ENCODE results near the gene LIFR. TPM values are rescaled to one million over a fixed set of nuclear protein-coding genes. Genes with fewer than 3 reads are reported as not detected.

Gene LIFR
- total RNA-seq, 1 donor from 2014 or later = 110 TPM

DNA sequence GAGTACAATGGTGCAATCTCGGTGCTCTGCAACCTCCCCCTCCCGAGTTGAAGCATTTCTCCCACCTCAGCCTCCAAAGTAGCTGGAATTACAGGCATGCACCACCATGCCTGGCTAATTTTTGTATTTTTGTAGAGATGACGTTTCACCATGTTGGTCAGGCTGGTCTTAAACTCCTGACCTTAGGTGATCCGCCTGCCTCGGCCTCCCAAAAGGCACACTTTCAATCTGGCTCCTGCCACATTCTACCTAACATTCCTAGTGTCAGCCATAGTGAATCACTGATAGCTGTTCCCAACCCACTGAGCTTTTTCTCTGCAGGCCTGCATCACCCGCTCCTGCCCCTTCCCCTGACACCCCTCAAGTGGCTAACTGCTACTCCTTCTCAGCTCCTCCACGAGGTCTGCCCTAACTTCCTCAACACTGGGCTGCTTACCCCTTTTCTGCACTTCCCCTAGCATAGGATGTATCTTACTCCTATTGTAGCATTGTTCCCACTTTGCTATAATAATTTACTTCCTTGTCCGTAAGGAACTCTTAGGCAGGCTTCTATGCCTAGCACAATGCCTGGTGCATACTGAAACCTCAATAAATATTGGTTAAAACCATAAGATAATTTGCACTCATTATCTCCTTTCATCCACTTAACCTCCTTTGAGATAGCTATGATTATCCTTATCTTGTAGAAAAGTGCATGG is 42.0 kb upstream of the LIFR start:
- intact Hi-C loops (cut with DNase I) = no loop called here
- Histone ChIP-seq H3K27me3 (ENCODE audit: low read depth) (no peaks in the 10 kb centered on the region), H3K9me3 (no peaks in the 10 kb centered on the region), H3K4me3 (no peak overlapping the region), H3K4me1 (peaks cover 22% of the 10 kb centered on the region), H3K36me3 (no peaks in the 10 kb centered on the region), H3K27ac (no peak overlapping the region)
- TF ChIP-seq, protein P1, sequence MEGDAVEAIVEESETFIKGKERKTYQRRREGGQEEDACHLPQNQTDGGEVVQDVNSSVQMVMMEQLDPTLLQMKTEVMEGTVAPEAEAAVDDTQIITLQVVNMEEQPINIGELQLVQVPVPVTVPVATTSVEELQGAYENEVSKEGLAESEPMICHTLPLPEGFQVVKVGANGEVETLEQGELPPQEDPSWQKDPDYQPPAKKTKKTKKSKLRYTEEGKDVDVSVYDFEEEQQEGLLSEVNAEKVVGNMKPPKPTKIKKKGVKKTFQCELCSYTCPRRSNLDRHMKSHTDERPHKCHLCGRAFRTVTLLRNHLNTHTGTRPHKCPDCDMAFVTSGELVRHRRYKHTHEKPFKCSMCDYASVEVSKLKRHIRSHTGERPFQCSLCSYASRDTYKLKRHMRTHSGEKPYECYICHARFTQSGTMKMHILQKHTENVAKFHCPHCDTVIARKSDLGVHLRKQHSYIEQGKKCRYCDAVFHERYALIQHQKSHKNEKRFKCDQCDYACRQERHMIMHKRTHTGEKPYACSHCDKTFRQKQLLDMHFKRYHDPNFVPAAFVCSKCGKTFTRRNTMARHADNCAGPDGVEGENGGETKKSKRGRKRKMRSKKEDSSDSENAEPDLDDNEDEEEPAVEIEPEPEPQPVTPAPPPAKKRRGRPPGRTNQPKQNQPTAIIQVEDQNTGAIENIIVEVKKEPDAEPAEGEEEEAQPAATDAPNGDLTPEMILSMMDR (IDR thresholded peaks at IDR 0.05) = no peak
- ATAC-seq (no peak), DNase-seq (no peak)

DNA sequence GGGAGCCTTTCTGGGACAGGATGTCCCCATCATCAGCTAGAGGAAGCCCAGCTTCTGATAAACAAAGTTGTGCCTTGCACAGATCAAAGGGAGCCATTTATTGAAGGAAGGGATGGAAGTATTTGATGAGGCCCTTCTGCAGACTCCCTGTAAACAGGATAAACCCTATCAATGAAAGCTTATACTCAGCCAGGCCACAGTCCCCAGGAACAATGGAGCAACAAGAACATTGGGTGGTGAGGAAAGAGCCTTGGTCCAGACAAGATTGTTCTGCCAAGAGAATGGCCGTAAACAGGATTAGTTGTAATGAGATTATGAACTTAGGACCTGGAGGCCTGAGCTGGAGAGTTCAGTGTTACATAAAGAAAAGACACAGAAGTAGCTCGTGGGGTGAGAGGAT is 40.5 kb upstream of the LIFR start:
- ATAC-seq (peak in 1 of 2 donors; percentile 17), DNase-seq (no peak)
- Histone ChIP-seq H3K9me3 (no peaks in the 10 kb centered on the region), H3K4me3 (no peak overlapping the region), H3K27ac (no peak overlapping the region), H3K4me1 (peaks cover 22% of the 10 kb centered on the region), H3K36me3 (no peaks in the 10 kb centered on the region), H3K27me3 (ENCODE audit: low read depth) (no peaks in the 10 kb centered on the region)
- TF ChIP-seq, protein P1 (IDR thresholded peaks at IDR 0.05) = no peak
- intact Hi-C loops (cut with DNase I) = no loop called here

DNA sequence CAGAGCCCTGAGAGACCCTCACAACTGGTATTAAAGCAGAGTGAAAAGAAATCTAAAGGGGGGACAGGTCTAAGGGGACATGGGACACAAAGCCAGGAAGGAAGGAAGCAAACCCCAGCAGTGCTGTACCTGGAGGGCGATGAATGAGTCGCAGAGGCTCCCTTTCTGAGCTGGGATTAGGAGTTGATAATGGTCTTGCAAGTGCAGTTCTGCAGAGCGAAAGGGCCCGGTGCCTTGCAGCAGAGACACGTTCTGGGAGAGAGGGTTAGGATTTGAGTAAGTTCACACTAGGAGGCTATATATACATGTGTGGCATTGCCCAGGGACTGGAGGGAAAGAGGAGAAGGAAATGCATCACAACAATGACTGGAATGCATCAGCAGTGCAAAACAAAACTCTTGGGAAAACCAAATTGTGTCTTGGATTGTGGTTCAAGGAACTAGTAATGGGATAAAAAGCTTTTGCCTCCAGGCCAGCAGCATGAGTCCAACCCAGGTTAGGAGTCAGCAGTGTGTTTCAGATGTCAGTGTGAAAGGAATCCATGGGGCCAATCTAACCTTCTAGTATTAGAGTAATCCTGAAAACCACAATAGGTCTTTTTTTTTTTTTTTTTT is 38.8 kb upstream of the LIFR start:
- intact Hi-C loops (cut with DNase I) = no loop called here
- Histone ChIP-seq H3K36me3 (no peaks in the 10 kb centered on the region), H3K27me3 (ENCODE audit: low read depth) (no peaks in the 10 kb centered on the region), H3K4me3 (no peak overlapping the region), H3K27ac (no peak overlapping the region), H3K4me1 (peaks cover 8% of the 10 kb centered on the region), H3K9me3 (no peaks in the 10 kb centered on the region)
- ATAC-seq = no peak
- no peak for DNase-seq
- TF ChIP-seq, protein P1 (IDR thresholded peaks at IDR 0.05) = no peak

DNA sequence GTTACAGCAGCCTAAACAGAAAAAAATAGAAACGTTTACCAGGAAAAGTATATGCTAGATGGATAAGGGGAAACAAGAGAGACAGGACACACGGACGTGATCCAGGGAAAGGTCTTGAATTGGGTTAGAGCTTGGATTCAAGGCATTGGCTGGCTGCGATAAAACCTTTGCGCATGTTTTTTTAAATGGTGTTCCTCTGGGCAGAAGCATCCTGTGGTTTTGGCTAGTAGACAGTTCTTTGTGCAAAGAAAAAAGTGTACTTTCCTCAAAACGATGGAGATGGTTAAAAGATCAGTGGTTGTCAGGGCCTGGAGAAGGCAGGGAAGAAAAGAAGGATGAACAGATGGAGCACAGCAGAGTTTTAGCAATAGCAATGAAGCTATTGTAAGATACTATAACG is 37.5 kb upstream of the LIFR start:
- TF ChIP-seq, protein P1 (IDR thresholded peaks at IDR 0.05) = no peak
- ATAC-seq (no peak), DNase-seq (no peak)
- Histone ChIP-seq H3K36me3 (no peaks in the 10 kb centered on the region), H3K27ac (no peak overlapping the region), H3K9me3 (no peaks in the 10 kb centered on the region), H3K4me1 (peaks cover 7% of the 10 kb centered on the region), H3K27me3 (ENCODE audit: low read depth) (no peaks in the 10 kb centered on the region), H3K4me3 (no peak overlapping the region)
- intact Hi-C loops (cut with DNase I) = no loop called here

DNA sequence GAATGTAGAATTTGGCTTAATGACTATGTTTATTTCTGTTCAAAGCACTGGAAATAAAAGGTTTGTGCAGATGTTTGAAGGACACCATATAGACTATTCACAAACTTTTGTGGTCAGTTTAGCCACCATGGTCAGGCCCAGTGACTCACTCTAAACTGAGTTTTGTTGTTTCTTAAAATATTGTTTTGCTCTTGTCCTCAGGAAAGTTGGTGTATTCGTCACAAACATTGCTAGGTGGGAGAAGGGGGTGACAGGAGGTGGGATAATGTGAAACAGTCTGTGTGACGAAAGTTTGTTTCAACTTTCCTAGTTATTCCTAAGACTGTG is 35.0 kb upstream of the LIFR start:
- Histone ChIP-seq H3K27me3 (ENCODE audit: low read depth) (no peaks in the 10 kb centered on the region), H3K9me3 (no peaks in the 10 kb centered on the region), H3K4me1 (no peaks in the 10 kb centered on the region), H3K36me3 (no peaks in the 10 kb centered on the region), H3K27ac (no peak overlapping the region), H3K4me3 (no peak overlapping the region)
- no peak for ATAC-seq
- TF ChIP-seq, protein P1 (IDR thresholded peaks at IDR 0.05) = no peak
- intact Hi-C loops (cut with DNase I) = no loop called here
- DNase-seq = no peak
